Stimulated activated naive CD8-positive, alpha-beta T cell treated with anti-CD3 and anti-CD28 coated beads, Interleukin-15, Interleukin-2, amounts not matched to agents 100 ng/mL and 50 ng/mL, for 24 hours (primary cell): ENCODE measurements around the gene MCF2L2.
"Not testable (repeated sequence)": the region's sequence is repeated elsewhere in the genome, so short reads cannot be mapped to it uniquely, and the experiment has no call there.

Experiments
- H3K27ac Mint-ChIP-seq: one replicate; pipeline ENCODE4 v1.8.0; 2021; ENCODE audit warnings: mild to moderate bottlenecking, mixed read lengths
- H3K27me3 Mint-ChIP-seq: one replicate; pipeline ENCODE4 v1.8.0; 2021; ENCODE audit warnings: mixed read lengths
- H3K36me3 Mint-ChIP-seq: one replicate; pipeline ENCODE4 v1.8.0; 2021; ENCODE audit warnings: low read depth, mixed read lengths
- H3K4me1 Mint-ChIP-seq: one replicate; pipeline ENCODE4 v1.8.0; 2021; ENCODE audit warnings: low read depth, mixed read lengths
- H3K4me3 Mint-ChIP-seq: one replicate; pipeline ENCODE4 v1.8.0; 2021; ENCODE audit warnings: mild to moderate bottlenecking, mixed read lengths
- H3K9me3 Mint-ChIP-seq: one replicate; pipeline ENCODE4 v1.8.0; 2021; ENCODE audit warnings: mixed read lengths

Gene MCF2L2

GRCh38 chr3:183375337-183375736, 53.1 kb downstream of the MCF2L2 start:
- Mint-ChIP-seq H3K27ac (no peak overlapping the region), H3K4me3 (no peak overlapping the region), H3K36me3 (no peaks in the 10 kb centered on the region), H3K27me3 (peaks cover 5% of the 10 kb centered on the region), H3K4me1 (peaks cover 54% of the 10 kb centered on the region), H3K9me3 (no peaks in the 10 kb centered on the region)

GRCh38 chr3:183372911-183373310, 55.5 kb downstream of the MCF2L2 start:
- Mint-ChIP-seq H3K4me3 (no peak overlapping the region), H3K27me3 (peaks cover 5% of the 10 kb centered on the region), H3K4me1 (peaks cover 50% of the 10 kb centered on the region), H3K36me3 (no peaks in the 10 kb centered on the region), H3K27ac (no peak overlapping the region), H3K9me3 (no peaks in the 10 kb centered on the region)

GRCh38 chr3:183371600-183371968, 56.8 kb downstream of the MCF2L2 start:
- not testable (repeated sequence) for H3K27me3 Mint-ChIP-seq, H3K4me3 Mint-ChIP-seq, H3K27ac Mint-ChIP-seq, H3K36me3 Mint-ChIP-seq, H3K9me3 Mint-ChIP-seq
- H3K4me1 Mint-ChIP-seq, result peaks cover 40% of the 10 kb centered on the region

GRCh38 chr3:183370391-183370790, 58.0 kb downstream of the MCF2L2 start:
- Mint-ChIP-seq H3K9me3 (no peaks in the 10 kb centered on the region), H3K27me3 (peaks cover 5% of the 10 kb centered on the region), H3K4me3 (no peak overlapping the region), H3K36me3 (no peaks in the 10 kb centered on the region), H3K4me1 (peaks cover 40% of the 10 kb centered on the region), H3K27ac (peak overlapping the region; percentile 59)

GRCh38 chr3:183369627-183370026, 58.8 kb downstream of the MCF2L2 start:
- no peaks in the 10 kb centered on the region for H3K9me3 Mint-ChIP-seq
- H3K36me3 Mint-ChIP-seq, result no peaks in the 10 kb centered on the region
- no peak overlapping the region for H3K4me3 Mint-ChIP-seq
- H3K27me3 Mint-ChIP-seq, result peaks cover 5% of the 10 kb centered on the region
- peaks cover 40% of the 10 kb centered on the region for H3K4me1 Mint-ChIP-seq
- no peak overlapping the region for H3K27ac Mint-ChIP-seq

GRCh38 chr3:183369117-183369516, 59.3 kb downstream of the MCF2L2 start:
- Mint-ChIP-seq H3K4me3 (no peak overlapping the region), H3K27ac (no peak overlapping the region), H3K27me3 (peaks cover 5% of the 10 kb centered on the region), H3K9me3 (no peaks in the 10 kb centered on the region), H3K4me1 (peaks cover 40% of the 10 kb centered on the region), H3K36me3 (no peaks in the 10 kb centered on the region)

GRCh38 chr3:183360971-183361624, 67.3 kb downstream of the MCF2L2 start:
- Mint-ChIP-seq H3K9me3 (no peaks in the 10 kb centered on the region), H3K4me1 (peaks cover 16% of the 10 kb centered on the region), H3K27me3 (no peaks in the 10 kb centered on the region), H3K27ac (no peak overlapping the region), H3K36me3 (no peaks in the 10 kb centered on the region), H3K4me3 (no peak overlapping the region)

GRCh38 chr3:183359036-183359435, 69.4 kb downstream of the MCF2L2 start:
- Mint-ChIP-seq H3K4me1 (peaks cover 5% of the 10 kb centered on the region), H3K36me3 (no peaks in the 10 kb centered on the region), H3K9me3 (no peaks in the 10 kb centered on the region), H3K27ac (no peak overlapping the region), H3K27me3 (no peaks in the 10 kb centered on the region), H3K4me3 (no peak overlapping the region)

GRCh38 chr3:183357564-183358079, 70.8 kb downstream of the MCF2L2 start:
- Mint-ChIP-seq H3K4me3 (no peak overlapping the region), H3K36me3 (no peaks in the 10 kb centered on the region), H3K4me1 (peaks cover 5% of the 10 kb centered on the region)

GRCh38 chr3:183356920-183357319, 71.5 kb downstream of the MCF2L2 start:
- Mint-ChIP-seq H3K36me3 (no peaks in the 10 kb centered on the region), H3K9me3 (no peaks in the 10 kb centered on the region), H3K27me3 (no peaks in the 10 kb centered on the region), H3K4me3 (no peak overlapping the region), H3K27ac (no peak overlapping the region), H3K4me1 (peaks cover 5% of the 10 kb centered on the region)

More at GRCh38 chr3:183357564-183358079, 70.8 kb downstream of the MCF2L2 start:
- no peaks in the 10 kb centered on the region for H3K27me3 Mint-ChIP-seq
- H3K27ac Mint-ChIP-seq, result no peak overlapping the region
- no peaks in the 10 kb centered on the region for H3K9me3 Mint-ChIP-seq

GRCh38 chr3:183354874-183355273, 73.5 kb downstream of the MCF2L2 start:
- H3K4me3 Mint-ChIP-seq, result no peak overlapping the region
- no peaks in the 10 kb centered on the region for H3K27me3 Mint-ChIP-seq
- no peak overlapping the region for H3K27ac Mint-ChIP-seq
- no peaks in the 10 kb centered on the region for H3K9me3 Mint-ChIP-seq
- no peaks in the 10 kb centered on the region for H3K36me3 Mint-ChIP-seq
- H3K4me1 Mint-ChIP-seq, result peaks cover 17% of the 10 kb centered on the region

- Mint-ChIP-seq H3K36me3 (no peaks in the 10 kb centered on the region), H3K4me3 (no peak overlapping the region), H3K4me1 (peaks cover 22% of the 10 kb centered on the region), H3K9me3 (no peaks in the 10 kb centered on the region), H3K27me3 (no peaks in the 10 kb centered on the region), H3K27ac (no peak overlapping the region)
These were observed 74.0 kb downstream of the MCF2L2 start for GRCh38 chr3:183354325-183354831.

- H3K4me1 Mint-ChIP-seq, result peaks cover 26% of the 10 kb centered on the region
These were observed 75.0 kb downstream of the MCF2L2 start for GRCh38 chr3:183353421-183353820.

GRCh38 chr3:183350164-183350563, 78.3 kb downstream of the MCF2L2 start:
- Mint-ChIP-seq H3K9me3 (no peaks in the 10 kb centered on the region), H3K27ac (peak overlapping the region; percentile 43), H3K36me3 (no peaks in the 10 kb centered on the region), H3K27me3 (no peaks in the 10 kb centered on the region), H3K4me3 (peak overlapping the region; percentile 7), H3K4me1 (peaks cover 21% of the 10 kb centered on the region)

More at GRCh38 chr3:183353421-183353820, 75.0 kb downstream of the MCF2L2 start:
- Mint-ChIP-seq H3K4me3 (no peak overlapping the region), H3K27me3 (no peaks in the 10 kb centered on the region), H3K27ac (no peak overlapping the region), H3K9me3 (no peaks in the 10 kb centered on the region), H3K36me3 (no peaks in the 10 kb centered on the region)

- Mint-ChIP-seq H3K36me3 (no peaks in the 10 kb centered on the region), H3K9me3 (peaks cover under 1% of the 10 kb centered on the region), H3K4me1 (peaks cover 21% of the 10 kb centered on the region), H3K27ac (peak overlapping the region; percentile 43), H3K27me3 (no peaks in the 10 kb centered on the region), H3K4me3 (peak overlapping the region; percentile 7)
These were observed 78.8 kb downstream of the MCF2L2 start for GRCh38 chr3:183349421-183350157.
